VCaP (cell line): Measurements from ENCODE around the gene MAK.

Experiments used
- H3K27ac ChIP-seq: fragments of 450-650 bp; 2 replicates; pipeline ENCODE4 v1.5.1; 2017
- TF ChIP-seq, protein P1 (sequence below): fragments of 450-650 bp; conservative IDR thresholded peaks from 2 replicates; pipeline ENCODE4 v1.5.1; 2017; ENCODE audit warnings: mild to moderate bottlenecking, moderate library complexity

Gene MAK

GRCh38 chr6:10847684-10848083 is 9.3 kb upstream of the MAK start:
- TF ChIP-seq, protein P1, sequence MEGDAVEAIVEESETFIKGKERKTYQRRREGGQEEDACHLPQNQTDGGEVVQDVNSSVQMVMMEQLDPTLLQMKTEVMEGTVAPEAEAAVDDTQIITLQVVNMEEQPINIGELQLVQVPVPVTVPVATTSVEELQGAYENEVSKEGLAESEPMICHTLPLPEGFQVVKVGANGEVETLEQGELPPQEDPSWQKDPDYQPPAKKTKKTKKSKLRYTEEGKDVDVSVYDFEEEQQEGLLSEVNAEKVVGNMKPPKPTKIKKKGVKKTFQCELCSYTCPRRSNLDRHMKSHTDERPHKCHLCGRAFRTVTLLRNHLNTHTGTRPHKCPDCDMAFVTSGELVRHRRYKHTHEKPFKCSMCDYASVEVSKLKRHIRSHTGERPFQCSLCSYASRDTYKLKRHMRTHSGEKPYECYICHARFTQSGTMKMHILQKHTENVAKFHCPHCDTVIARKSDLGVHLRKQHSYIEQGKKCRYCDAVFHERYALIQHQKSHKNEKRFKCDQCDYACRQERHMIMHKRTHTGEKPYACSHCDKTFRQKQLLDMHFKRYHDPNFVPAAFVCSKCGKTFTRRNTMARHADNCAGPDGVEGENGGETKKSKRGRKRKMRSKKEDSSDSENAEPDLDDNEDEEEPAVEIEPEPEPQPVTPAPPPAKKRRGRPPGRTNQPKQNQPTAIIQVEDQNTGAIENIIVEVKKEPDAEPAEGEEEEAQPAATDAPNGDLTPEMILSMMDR: peak; percentile 31; the same call in 1 of the 2 replicates

DNA sequence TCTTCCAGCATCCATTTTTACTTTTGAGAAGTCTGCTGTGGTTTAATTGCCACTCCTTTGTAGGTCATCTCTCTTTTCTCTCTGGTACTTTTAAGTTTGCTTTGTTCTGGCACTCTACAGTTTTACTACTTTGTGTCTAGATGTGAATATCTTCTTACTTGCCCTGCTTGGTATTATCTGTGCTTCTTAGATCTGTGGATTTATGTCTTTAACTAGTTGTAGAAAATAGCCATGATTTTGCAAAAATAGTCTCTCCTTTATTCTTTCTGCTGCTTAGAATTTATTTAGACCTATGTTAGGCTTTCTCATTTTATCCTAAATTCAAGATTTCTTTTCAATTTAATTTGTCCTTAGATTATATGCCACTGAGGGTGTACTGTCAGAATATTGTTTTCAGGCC is 5.2 kb upstream of the MAK start:
- H3K27ac ChIP-seq: no peak overlapping the region
- TF ChIP-seq, protein P1: no peak

More at GRCh38 chr6:10847684-10848083, 9.3 kb upstream of the MAK start:
- no peak overlapping the region for H3K27ac ChIP-seq

DNA sequence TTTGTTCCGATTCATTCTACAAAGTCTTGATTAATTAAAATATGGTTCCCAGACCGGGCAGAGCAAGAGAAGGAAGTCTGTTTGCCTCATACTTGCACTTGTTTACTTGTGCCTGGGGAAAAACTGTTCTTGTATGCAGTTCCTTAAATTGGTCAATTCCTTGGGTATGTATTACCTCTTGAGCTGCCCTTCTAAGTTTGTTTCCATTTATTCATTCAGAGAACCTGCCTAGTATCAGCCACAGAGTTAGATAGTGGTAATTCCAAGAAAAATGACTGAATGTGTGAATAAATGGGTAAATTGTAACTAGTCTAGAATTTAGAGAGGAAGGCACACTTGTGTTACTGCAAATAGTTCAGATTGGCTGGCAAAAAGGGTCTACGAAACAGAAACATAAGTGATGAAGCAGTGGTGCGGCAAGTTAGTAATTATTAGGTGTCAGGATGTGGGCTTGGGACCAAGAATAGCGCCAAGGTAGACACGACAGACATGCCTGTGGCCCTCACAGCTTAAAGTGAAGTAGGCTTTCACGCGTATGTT is 525 bp upstream of the MAK start:
- TF ChIP-seq, protein P1: no peak
- peak overlapping the region; percentile 20; the same call in 1 of the 2 replicates for H3K27ac ChIP-seq

DNA sequence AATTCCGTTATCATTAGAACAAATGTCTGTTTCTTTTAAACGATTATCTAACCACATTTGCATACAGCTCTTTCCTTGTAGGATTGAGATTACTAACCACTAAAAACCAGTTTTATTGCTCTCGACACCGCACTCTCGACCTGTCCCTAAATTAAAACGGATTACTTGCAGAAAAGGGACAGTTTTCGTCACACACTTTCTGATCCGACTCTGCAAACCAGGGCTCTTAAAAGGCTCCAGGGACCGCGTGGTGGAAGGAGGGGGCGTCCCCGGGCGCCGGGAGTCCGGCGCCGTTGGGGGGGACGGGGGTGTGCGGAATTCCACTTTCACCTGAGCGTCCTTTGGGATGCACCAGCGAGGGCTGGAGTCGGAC is 731 bp downstream of the MAK start:
- TF ChIP-seq, protein P1: no peak
- H3K27ac ChIP-seq: peak overlapping the region; percentile 20; the same call in 1 of the 2 replicates

GRCh38 chr6:10837009-10837621 is 1.2 kb downstream of the MAK start:
- TF ChIP-seq, protein P1: no peak
- H3K27ac ChIP-seq: peak overlapping the region; percentile 20; the same call in 1 of the 2 replicates

GRCh38 chr6:10834823-10835222 is 3.5 kb downstream of the MAK start:
- TF ChIP-seq, protein P1: no peak
- H3K27ac ChIP-seq: no peak overlapping the region

DNA sequence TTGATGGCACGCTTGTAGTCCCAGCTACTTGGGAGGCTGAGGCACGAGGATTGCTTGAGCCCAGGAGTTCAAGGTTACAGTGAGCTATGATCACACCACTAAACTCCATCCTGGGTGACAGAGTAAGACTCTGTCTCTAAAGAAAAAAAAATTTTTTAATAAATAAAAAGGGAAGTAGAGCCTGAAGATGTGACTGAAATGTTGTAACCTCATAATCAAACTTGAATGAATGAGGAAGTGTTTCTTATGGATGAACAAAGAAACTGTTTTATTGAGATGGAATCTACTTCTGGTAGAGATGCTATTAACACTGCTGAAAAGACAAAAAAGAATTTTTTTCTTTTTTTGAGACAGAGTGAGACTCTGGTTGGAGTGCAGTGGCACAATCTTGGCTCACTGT is 6.7 kb downstream of the MAK start:
- TF ChIP-seq, protein P1: no peak
- H3K27ac ChIP-seq: no peak overlapping the region
